Mesothelial cell of epicardium (in vitro differentiated cells): ENCODE results near the gene PMPCA. TPM values are rescaled to one million over a fixed set of nuclear protein-coding genes. Genes with fewer than 3 reads are reported as not detected.

Source experiments
- DNase-seq, 2 experiments: peaks; one replicate each; pipeline ENCODE4 v3.0.0; 2021; ENCODE audit warnings: low spot score in 2 of 2; ENCODE audit not compliant: unreplicated experiment in 2 of 2
- H3K27ac Mint-ChIP-seq: 2 replicates; pipeline ENCODE4 v1.8.0; 2021; ENCODE audit warnings: mixed read lengths
- H3K27me3 Mint-ChIP-seq: 2 replicates; pipeline ENCODE4 v1.8.0; 2021; ENCODE audit warnings: low read depth, mixed read lengths
- H3K36me3 Mint-ChIP-seq: 2 replicates; pipeline ENCODE4 v1.8.0; 2021; ENCODE audit warnings: mixed read lengths
- H3K4me1 Mint-ChIP-seq: 2 replicates; pipeline ENCODE4 v1.8.0; 2021; ENCODE audit warnings: mixed read lengths
- H3K4me3 Mint-ChIP-seq: 2 replicates; pipeline ENCODE4 v1.8.0; 2021; ENCODE audit warnings: mild to moderate bottlenecking, moderate library complexity, mixed read lengths
- H3K9me3 Mint-ChIP-seq: 2 replicates; pipeline ENCODE4 v1.8.0; 2021; ENCODE audit warnings: mixed read lengths
- CTCF ChIP-seq: fragments of 200-600 bp; sonication (generic); IDR thresholded peaks from one replicate; pipeline ENCODE4 v1.5.0; 2021; ENCODE audit warnings: antibody characterized with exemption; ENCODE audit not compliant: unreplicated experiment
- total RNA-seq: library from RNA; stranded (reverse); gene quantifications from 3 replicates; pipeline ENCODE4 v1.2.1, GENCODE V29; 2021

Gene PMPCA
- total RNA-seq, 1 donor from 2014 or later = 74.6 TPM

- Mint-ChIP-seq H3K36me3 (peaks cover 13% of the 10 kb centered on the region), H3K4me1 (peaks cover 21% of the 10 kb centered on the region), H3K27ac (no peak overlapping the region), H3K9me3 (no peaks in the 10 kb centered on the region), H3K4me3 (peak overlapping the region; percentile 81), H3K27me3 (no peaks in the 10 kb centered on the region)
- peak in 1 of 2 experiments; percentile 69 for DNase-seq
- TF ChIP-seq CTCF = no peak
Observed at GRCh38 chr9:136438548-136439480, 28.4 kb downstream of the PMPCA start.

- peak; percentile 82 to 95 for DNase-seq
- Mint-ChIP-seq H3K9me3 (no peaks in the 10 kb centered on the region), H3K27me3 (no peaks in the 10 kb centered on the region), H3K27ac (no peak within 1 kb of the TSS), H3K4me1 (peaks cover 21% of the 10 kb centered on the region), H3K4me3 (peak within 1 kb of the TSS; percentile 81), H3K36me3 (peaks cover 16% of the 10 kb centered on the region)
- TF ChIP-seq CTCF = peak; percentile 58
Observed at GRCh38 chr9:136439481-136440408, 29.3 kb downstream of the PMPCA start, which contains the start of gene INPP5E. TSS of gene INPP5E (minus strand) at chr9:136439845. CDS start at chr9:136439419, 426 bp downstream.

GRCh38 chr9:136441191-136441680, 30.8 kb downstream of the PMPCA start:
- no peaks in the 10 kb centered on the region for H3K27me3 Mint-ChIP-seq
- TF ChIP-seq CTCF = no peak
- H3K27ac Mint-ChIP-seq = no peak overlapping the region
- no peak for DNase-seq
- peaks cover 15% of the 10 kb centered on the region for H3K36me3 Mint-ChIP-seq
- H3K4me3 Mint-ChIP-seq = no peak overlapping the region
- H3K4me1 Mint-ChIP-seq = peaks cover 21% of the 10 kb centered on the region
- no peaks in the 10 kb centered on the region for H3K9me3 Mint-ChIP-seq

- Mint-ChIP-seq H3K4me1 (peaks cover 16% of the 10 kb centered on the region), H3K9me3 (no peaks in the 10 kb centered on the region), H3K27me3 (no peaks in the 10 kb centered on the region), H3K27ac (no peak overlapping the region), H3K36me3 (peaks cover 18% of the 10 kb centered on the region), H3K4me3 (no peak overlapping the region)
- no peak for DNase-seq
- TF ChIP-seq CTCF = no peak
Observed at GRCh38 chr9:136441681-136442245, 31.3 kb downstream of the PMPCA start.

GRCh38 chr9:136442265-136442664, 31.8 kb downstream of the PMPCA start:
- Mint-ChIP-seq H3K4me1 (peaks cover 11% of the 10 kb centered on the region), H3K27me3 (no peaks in the 10 kb centered on the region), H3K9me3 (no peaks in the 10 kb centered on the region), H3K4me3 (no peak overlapping the region), H3K36me3 (peaks cover 22% of the 10 kb centered on the region), H3K27ac (no peak overlapping the region)
- no peak for TF ChIP-seq CTCF
- no peak for DNase-seq
